Glutamatergic neuron (in vitro differentiated cells): ENCODE results near the gene KCNQ1. TPM values are rescaled to one million over a fixed set of nuclear protein-coding genes. Genes with fewer than 3 reads are reported as not detected.

Experiments used
- DNase-seq: peaks from one replicate; pipeline ENCODE4 v3.0.0; 2022
- H3K27ac Mint-ChIP-seq: one replicate; pipeline ENCODE4 v1.8.0; 2020; ENCODE audit warnings: mild to moderate bottlenecking, mixed read lengths, inconsistent platforms; ENCODE audit not compliant: unreplicated experiment
- H3K27me3 Mint-ChIP-seq: one replicate; pipeline ENCODE4 v1.8.0; 2020; ENCODE audit warnings: mild to moderate bottlenecking, moderate library complexity, mixed read lengths, inconsistent platforms; ENCODE audit not compliant: unreplicated experiment
- H3K36me3 Mint-ChIP-seq: one replicate; pipeline ENCODE4 v1.8.0; 2020; ENCODE audit warnings: mild to moderate bottlenecking, mixed read lengths, inconsistent platforms; ENCODE audit not compliant: unreplicated experiment
- H3K4me1 Mint-ChIP-seq: one replicate; pipeline ENCODE4 v1.8.0; 2020; ENCODE audit warnings: mild to moderate bottlenecking, low read depth, mixed read lengths, inconsistent platforms; ENCODE audit not compliant: unreplicated experiment
- H3K4me3 Mint-ChIP-seq: one replicate; pipeline ENCODE4 v1.8.0; 2020; ENCODE audit warnings: mild to moderate bottlenecking, mixed read lengths, inconsistent platforms; ENCODE audit not compliant: unreplicated experiment
- H3K9me3 Mint-ChIP-seq: one replicate; pipeline ENCODE4 v1.8.0; 2020; ENCODE audit warnings: mild to moderate bottlenecking, moderate library complexity, mixed read lengths, inconsistent platforms; ENCODE audit not compliant: unreplicated experiment
- total RNA-seq: library from RNA; stranded (reverse); fragmentation: NEBNext Ultra II Directional; extraction: Animal tissue kit (Norgen Biotek cat#: 25700); gene quantifications from one replicate; pipeline ENCODE4 v1.2.1, GENCODE V29; 2021; ENCODE audit not compliant: unreplicated experiment
- TF ChIP-seq, protein P1 (sequence below): fragments of 200-600 bp; sonication (generic); IDR thresholded peaks from one replicate; pipeline ENCODE4 v1.5.0; 2021; ENCODE audit not compliant: partially characterized antibody, unreplicated experiment

Gene KCNQ1
- total RNA-seq, 1 donor from 2014 or later: 0.44 TPM

DNA sequence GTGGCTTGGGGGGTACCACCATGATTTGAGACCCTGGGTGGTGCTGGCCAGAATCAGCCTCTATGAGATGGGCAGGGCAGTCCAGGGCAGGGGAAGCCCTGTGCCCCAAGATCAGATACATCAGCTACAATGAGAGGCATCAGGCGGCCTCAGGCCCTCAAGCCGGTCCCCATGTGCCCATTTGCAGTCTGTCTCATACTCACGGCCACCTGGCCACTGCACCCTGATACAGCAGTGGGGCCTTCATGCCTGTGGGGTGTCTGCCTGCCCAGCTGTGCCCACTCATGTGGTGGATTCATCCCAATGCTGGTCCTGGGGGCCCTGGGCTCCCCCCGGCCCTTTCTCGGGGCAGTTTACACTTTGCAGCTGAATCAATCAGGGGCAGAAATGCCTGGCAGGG is 297.4 kb downstream of the KCNQ1 start:
- peaks cover 2% of the 10 kb centered on the region for H3K27me3 Mint-ChIP-seq
- H3K4me1 Mint-ChIP-seq: peaks cover 6% of the 10 kb centered on the region
- H3K27ac Mint-ChIP-seq: no peak overlapping the region
- TF ChIP-seq, protein P1, sequence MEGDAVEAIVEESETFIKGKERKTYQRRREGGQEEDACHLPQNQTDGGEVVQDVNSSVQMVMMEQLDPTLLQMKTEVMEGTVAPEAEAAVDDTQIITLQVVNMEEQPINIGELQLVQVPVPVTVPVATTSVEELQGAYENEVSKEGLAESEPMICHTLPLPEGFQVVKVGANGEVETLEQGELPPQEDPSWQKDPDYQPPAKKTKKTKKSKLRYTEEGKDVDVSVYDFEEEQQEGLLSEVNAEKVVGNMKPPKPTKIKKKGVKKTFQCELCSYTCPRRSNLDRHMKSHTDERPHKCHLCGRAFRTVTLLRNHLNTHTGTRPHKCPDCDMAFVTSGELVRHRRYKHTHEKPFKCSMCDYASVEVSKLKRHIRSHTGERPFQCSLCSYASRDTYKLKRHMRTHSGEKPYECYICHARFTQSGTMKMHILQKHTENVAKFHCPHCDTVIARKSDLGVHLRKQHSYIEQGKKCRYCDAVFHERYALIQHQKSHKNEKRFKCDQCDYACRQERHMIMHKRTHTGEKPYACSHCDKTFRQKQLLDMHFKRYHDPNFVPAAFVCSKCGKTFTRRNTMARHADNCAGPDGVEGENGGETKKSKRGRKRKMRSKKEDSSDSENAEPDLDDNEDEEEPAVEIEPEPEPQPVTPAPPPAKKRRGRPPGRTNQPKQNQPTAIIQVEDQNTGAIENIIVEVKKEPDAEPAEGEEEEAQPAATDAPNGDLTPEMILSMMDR: no peak
- H3K9me3 Mint-ChIP-seq: peaks cover 6% of the 10 kb centered on the region
- no peak overlapping the region for H3K4me3 Mint-ChIP-seq
- DNase-seq: peak; percentile 13
- no peaks in the 10 kb centered on the region for H3K36me3 Mint-ChIP-seq

DNA sequence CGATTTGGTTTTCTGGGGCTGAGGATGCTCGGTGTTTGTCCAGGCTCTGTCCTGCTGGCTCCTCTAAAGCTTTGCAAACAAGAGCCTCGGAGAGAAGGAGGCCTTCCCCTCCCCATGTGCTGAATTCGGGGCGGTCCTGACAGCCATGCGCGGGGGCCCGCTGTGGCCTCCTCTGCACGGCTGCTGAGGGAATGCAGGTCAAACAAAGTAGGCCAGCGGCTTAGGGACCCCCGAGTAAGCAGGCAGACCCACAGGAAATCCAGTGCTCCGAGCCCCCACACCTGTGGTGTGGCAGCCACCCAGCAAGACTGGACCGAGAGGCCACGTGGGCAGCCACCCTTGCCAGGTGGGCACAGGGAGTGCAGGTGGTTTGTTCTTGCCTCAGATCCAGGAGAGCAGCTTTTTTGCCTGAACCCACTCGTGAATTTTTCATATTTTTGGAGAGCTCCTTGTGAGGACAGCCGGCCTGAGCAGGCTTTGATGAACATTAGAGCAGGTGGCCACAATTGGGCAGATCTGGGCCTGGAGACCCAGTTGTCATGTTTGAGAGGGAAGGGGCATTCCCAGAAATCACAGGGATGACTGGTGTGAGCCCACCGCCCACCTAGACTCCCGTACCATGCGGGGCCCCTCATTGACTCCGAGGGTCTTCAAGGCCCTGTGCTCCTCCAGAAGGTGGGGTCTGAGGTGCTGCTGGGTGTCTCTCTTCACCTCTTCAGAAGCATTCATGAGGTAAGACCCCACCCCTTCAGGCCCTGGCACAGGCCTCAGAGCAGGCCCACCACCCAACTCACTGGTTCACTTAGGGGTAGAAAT is 298.0 kb downstream of the KCNQ1 start:
- H3K4me1 Mint-ChIP-seq: peaks cover 6% of the 10 kb centered on the region
- peaks cover 6% of the 10 kb centered on the region for H3K9me3 Mint-ChIP-seq
- no peak overlapping the region for H3K27ac Mint-ChIP-seq
- peak; percentile 7 for DNase-seq
- H3K27me3 Mint-ChIP-seq: peaks cover 2% of the 10 kb centered on the region
- H3K36me3 Mint-ChIP-seq: no peaks in the 10 kb centered on the region
- no peak overlapping the region for H3K4me3 Mint-ChIP-seq
- TF ChIP-seq, protein P1: no peak

DNA sequence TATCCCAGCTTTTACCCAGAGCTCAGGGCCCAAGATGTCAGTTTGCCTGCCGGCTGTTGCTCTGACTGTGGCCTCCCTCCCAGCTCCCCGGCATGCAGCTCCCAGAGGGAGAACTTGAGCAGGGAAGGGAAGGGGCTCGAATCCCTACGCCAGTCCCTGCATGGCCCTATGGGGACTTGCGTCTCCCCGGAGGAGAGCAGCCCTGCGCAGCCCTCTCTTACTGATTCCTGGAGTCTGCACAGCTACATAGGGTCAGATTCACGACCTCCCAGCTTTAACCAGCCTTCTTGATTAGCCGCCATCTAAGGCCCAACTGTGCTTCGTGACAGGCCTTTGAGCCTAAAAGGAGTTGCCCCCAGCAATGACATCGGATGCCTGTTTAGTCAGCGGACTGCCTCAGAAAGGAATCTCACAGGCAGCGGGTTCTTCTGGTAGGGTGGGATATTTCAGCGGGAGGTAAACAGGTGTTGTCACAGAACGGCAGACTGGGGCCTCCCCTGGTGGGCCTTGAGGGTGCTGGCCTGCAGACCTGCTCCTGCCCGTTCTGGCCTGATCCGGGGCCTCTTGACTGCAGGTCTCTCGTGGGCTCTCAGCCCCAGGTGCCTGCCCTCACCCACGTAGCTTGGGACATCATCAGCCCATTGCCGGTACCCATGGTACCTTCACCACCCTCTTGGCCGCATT is 298.8 kb downstream of the KCNQ1 start:
- peaks cover 6% of the 10 kb centered on the region for H3K4me1 Mint-ChIP-seq
- H3K36me3 Mint-ChIP-seq: no peaks in the 10 kb centered on the region
- H3K4me3 Mint-ChIP-seq: no peak overlapping the region
- H3K27ac Mint-ChIP-seq: no peak overlapping the region
- TF ChIP-seq, protein P1: no peak
- DNase-seq: peak; percentile 14
- peaks cover 6% of the 10 kb centered on the region for H3K9me3 Mint-ChIP-seq
- H3K27me3 Mint-ChIP-seq: peaks cover 2% of the 10 kb centered on the region

DNA sequence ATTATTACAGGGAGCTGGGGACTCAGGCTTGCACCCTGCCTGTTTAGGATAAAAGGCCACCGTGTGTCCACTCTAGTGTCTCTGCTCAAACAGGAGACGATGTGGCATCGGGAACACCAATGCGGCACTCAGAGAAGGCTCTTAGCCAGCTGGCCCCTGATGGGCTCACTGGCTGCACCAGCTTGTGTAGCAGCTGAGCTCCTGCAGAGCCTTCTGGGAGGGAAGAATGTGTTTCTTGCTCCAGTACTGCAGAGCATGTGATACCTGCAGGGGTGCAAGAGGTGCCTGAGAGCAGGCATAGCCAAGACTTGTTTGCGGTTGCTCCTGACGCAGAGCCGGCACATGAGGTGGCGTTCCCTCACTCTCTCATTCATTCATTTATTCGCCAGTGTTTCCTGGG is 299.4 kb downstream of the KCNQ1 start:
- Mint-ChIP-seq H3K36me3 (no peaks in the 10 kb centered on the region), H3K4me1 (peaks cover 6% of the 10 kb centered on the region)
- DNase-seq: peak; percentile 11

More for the DNA sequence above, 299.4 kb downstream of the KCNQ1 start:
- Mint-ChIP-seq H3K27ac (no peak overlapping the region), H3K9me3 (peaks cover 6% of the 10 kb centered on the region), H3K4me3 (no peak overlapping the region), H3K27me3 (peaks cover 2% of the 10 kb centered on the region)
- TF ChIP-seq, protein P1: no peak
